SKM-1 (cell line): ENCODE results near the gene FIGLA.

Source experiments
- DNase-seq: peaks from one replicate; lab custom pipeline; 2025; ENCODE audit not compliant: unreplicated experiment; lab: John Stamatoyannopoulos, UW

The FIGLA gene, protein sequence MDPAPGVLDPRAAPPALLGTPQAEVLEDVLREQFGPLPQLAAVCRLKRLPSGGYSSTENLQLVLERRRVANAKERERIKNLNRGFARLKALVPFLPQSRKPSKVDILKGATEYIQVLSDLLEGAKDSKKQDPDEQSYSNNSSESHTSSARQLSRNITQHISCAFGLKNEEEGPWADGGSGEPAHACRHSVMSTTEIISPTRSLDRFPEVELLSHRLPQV

DNA sequence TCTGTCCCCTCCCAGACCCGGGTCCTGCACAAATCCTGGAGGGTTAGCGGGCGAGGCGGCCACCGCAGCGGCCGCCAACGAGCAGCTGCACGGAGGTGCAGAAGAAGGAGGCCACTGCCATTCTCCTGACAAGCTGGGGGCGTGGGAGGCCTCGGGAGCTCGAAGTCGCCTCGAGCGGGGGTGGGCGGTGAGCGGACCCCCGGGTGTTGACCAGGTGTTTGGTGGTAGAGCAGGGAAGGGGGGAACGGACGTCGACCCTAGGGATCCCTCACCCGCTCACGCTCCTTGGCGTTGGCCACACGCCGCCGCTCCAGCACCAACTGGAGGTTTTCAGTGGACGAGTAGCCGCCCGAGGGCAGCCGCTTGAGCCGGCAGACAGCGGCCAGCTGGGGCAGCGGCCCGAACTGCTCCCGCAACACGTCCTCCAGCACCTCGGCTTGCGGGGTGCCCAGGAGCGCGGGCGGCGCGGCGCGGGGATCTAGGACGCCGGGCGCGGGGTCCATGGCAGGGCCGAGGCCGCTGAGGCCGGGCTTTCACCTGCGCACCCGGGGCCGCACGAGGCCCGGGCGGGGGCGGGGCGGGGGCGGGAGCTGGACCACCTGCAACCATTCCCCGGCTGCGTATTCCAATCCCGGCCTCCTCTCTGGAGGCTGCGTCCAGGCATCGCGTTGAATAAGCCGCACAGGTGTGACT, at the start of gene FIGLA:
FIGLA (minus strand) TSS at position 508 of the 693 bp plus-strand sequence; CDS start at position 503, 5 bp downstream.
- no peak for DNase-seq

- no peak for DNase-seq
Measured at GRCh38 chr2:70837980-70838925, 47.8 kb upstream of the FIGLA start.

- DNase-seq = no peak
Measured at GRCh38 chr2:70835643-70836042, 45.2 kb upstream of the FIGLA start, which contains the start of gene CD207. Gene CD207 (minus strand): TSS chr2:70835816. CDS start chr2:70835776, 40 bp downstream.

DNA sequence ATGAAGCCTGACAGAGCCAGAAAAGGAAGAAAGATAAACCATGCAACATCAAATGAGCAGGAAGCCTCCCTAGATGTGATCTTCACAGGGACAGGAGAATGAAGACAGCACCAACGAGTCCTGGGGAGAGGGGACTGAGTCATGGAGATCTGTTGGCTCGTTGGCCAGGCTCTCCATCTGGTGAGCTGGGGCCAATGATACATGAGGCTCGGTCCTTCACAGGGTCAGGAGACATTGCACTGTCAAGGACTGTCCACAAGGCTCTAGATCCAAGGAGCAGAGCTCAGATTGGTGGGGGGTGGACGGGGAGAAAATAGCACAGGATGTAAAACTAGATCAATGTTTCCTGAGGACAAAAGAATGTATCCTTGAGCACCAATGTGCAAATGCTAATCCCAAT, 44.4 kb upstream of the FIGLA start:
- DNase-seq = no peak

- no peak for DNase-seq
Measured at GRCh38 chr2:70834106-70834505, 43.7 kb upstream of the FIGLA start.

GRCh38 chr2:70833246-70833645, 42.8 kb upstream of the FIGLA start:
- DNase-seq = no peak

- no peak for DNase-seq
Measured at GRCh38 chr2:70832386-70832785, 41.9 kb upstream of the FIGLA start.

DNA sequence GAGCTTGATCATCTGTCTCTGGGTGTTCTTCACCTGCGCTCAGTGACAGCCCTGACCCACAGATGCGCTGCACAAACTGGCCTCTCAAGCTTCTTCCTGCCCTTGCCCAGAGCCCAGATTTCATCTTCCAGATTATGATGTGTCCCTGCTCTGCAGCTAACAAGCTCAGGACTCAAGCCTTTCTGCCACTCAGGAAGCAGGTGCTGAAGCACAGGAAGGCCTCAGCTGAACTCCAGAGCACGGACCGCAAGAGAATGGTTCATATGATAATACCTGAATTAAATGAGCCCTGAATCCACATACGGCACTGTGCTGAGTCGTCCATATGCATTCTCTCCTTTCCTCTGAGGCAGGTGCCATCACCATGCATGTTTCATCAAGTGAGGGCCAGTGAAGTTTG, 41.4 kb upstream of the FIGLA start:
- no peak for DNase-seq

GRCh38 chr2:70830366-70830765, 39.9 kb upstream of the FIGLA start:
- DNase-seq = no peak

- no peak for DNase-seq
Measured at GRCh38 chr2:70829916-70830315, 39.5 kb upstream of the FIGLA start.

DNA sequence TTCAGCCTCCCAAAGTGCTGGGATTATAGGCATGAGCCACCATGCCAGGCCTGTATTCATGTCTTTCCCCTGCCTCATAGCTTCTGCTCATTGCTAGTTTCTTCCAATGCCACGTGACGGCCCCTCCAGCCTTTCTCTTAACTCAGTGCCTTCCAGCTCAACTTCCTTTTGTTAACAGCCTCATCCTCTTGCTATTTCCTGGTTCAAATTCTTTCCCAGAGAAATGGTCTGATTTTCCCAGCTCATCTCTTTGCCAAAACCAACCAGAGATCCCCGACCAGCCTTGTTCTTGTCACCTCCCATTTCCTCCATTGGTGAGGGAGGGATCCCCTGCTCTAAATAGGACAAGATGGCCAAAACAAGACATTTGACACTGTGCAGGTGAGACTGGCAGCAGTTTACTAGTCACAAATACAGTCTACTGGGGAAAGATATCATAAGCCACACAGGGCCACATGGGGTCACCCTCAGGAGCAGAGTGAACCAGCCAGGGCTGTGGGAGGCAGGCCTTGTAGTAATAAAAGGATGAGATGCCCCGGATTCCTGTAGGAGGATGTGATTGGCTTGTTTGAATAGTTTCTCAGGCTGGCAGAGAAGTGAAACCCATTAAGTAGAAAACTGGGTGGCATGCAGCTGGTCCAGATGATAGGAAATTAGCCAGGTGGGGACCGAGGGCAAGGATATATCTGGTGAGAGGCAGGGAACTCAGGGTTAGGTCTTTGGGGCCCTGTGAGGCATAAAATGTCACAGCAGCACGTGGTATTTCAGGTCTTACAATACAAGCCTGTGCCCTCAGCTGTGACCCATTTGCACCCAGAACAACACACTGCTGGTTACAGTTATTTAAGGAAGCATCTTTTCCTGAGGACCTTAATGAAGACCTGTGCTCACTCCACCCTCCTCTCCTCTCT, 38.7 kb upstream of the FIGLA start:
- DNase-seq = no peak

DNA sequence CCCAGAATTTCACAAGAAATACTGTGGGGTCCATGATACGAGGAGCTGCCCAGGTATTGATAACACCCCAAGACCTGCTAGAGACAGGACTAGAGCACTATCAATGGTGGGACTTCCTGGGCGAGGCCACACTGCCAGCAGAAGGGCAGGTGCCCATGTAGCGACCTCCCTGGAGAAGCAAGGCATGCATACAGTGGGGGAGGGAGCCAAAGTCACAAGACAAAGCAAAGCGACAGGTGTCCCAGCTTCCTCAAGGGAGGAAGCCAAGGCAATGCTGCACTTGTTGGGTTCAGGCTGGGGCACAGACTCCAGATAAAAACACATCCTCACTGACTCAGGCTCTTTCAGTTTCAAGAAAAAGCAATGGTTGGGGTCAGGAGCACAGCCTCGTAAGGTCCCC, 37.7 kb upstream of the FIGLA start:
- DNase-seq = no peak

- DNase-seq = no peak
Measured at GRCh38 chr2:70827388-70827787, 36.9 kb upstream of the FIGLA start.

- DNase-seq = no peak
Measured at GRCh38 chr2:70826696-70827350, 36.4 kb upstream of the FIGLA start.

DNA sequence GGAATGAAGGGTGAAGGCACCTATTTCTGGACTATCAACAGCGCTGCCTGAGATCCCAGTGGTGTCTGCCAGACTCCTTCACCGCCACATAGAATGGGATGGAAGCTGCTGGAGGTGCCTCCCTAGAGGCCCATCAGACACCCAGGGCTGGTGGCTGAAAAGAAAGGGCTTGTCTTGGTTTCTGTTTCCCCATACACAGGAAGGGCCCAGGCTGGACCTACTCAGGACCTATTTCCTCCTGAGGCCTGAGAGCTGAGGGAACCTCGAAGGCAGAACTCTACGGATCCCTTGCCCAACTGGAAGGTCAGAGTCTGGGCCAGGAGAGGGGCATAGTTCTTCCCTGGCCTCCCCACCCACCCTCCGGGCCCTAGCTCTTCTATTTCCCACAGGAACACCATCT, 32.8 kb upstream of the FIGLA start:
- DNase-seq = no peak

DNA sequence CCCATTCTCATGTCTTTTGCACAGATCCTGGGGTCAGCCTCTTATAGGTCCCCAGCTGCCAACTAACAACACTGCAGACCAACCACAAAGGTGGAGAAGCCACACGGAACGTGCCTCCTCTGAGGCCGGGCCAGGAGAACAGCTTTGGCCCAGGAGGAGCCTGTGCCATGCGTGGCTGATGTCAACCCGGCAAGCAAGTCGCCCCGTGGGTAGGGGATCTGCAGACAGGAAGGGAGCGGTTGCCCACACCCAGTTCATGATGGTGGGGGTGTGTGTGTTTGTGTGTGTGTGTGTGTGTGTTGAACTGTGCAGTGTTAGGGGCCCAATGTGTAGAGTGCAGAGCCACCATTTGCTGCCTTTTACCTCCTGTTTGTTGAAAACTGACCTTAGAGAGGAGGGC, 32.4 kb upstream of the FIGLA start:
- DNase-seq = no peak

GRCh38 chr2:70820499-70820898, 30.1 kb upstream of the FIGLA start, which contains the start of gene CLEC4F:
Gene CLEC4F (minus strand): TSS chr2:70820599. CDS start chr2:70820523, 76 bp downstream.
- no peak for DNase-seq

- DNase-seq = no peak
Measured at GRCh38 chr2:70817284-70817954, 27.0 kb upstream of the FIGLA start.

- no peak for DNase-seq
Measured at GRCh38 chr2:70816726-70817125, 26.3 kb upstream of the FIGLA start.
